Effector memory CD8-positive, alpha-beta T cell (primary cell): ENCODE data around the gene SCN5A.

Experiments
- ATAC-seq: fragments of 150-1000 bp; cut with Tn5 transposase; replicated peaks from 2 replicates; pipeline ENCODE4 v1.10.0; 2021; ENCODE audit warnings: mild to moderate bottlenecking, moderate library complexity
- DNase-seq, 3 experiments: peaks; one replicate each; pipeline ENCODE4 v3.0.0; 2021
- H3K27ac Mint-ChIP-seq, 2 donors: one replicate each; pipeline ENCODE4 v1.8.0; 2022; ENCODE audit warnings: mild to moderate bottlenecking in 2 of 2, mixed read lengths in 2 of 2, moderate library complexity in 2 of 2
- H3K27me3 Mint-ChIP-seq, 2 donors: one replicate each; pipeline ENCODE4 v1.8.0; 2022; ENCODE audit warnings: mixed read lengths in 2 of 2
- H3K36me3 Mint-ChIP-seq: one replicate; pipeline ENCODE4 v1.8.0; 2022; ENCODE audit warnings: mild to moderate bottlenecking, moderate library complexity, mixed read lengths; ENCODE audit not compliant: insufficient read depth
- H3K4me1 Mint-ChIP-seq, 2 donors: one replicate each; pipeline ENCODE4 v1.8.0; 2022; ENCODE audit warnings: low read depth in 2 of 2, mixed read lengths in 2 of 2
- H3K4me3 Mint-ChIP-seq, 2 donors: one replicate each; pipeline ENCODE4 v1.8.0; 2022; ENCODE audit warnings: mild to moderate bottlenecking in 2 of 2, mixed read lengths in 2 of 2, moderate library complexity in 2 of 2
- H3K9me3 Mint-ChIP-seq, 2 donors: one replicate each; pipeline ENCODE4 v1.8.0; 2022; ENCODE audit warnings: mixed read lengths in 2 of 2

Gene SCN5A

DNA sequence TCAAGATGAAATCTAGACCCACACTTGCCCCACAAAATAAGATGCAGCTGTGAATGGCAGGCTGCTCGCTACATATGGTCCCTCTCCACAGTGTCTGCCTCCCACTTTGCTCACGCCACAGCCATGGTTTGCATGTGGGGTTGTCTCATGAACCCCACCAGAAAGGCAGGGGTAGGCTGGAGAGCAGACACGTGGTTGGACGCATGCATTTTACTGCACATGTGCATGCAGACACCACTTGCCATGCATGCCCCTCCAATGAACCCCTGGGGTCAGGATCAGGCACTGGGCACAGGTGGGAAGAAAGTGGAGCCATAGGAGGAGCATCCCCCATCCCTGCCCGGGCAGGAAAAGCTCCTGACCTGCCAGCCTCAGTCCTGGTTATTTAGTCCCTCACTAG is 20.7 kb downstream of the SCN5A start:
- no peak for ATAC-seq

DNA sequence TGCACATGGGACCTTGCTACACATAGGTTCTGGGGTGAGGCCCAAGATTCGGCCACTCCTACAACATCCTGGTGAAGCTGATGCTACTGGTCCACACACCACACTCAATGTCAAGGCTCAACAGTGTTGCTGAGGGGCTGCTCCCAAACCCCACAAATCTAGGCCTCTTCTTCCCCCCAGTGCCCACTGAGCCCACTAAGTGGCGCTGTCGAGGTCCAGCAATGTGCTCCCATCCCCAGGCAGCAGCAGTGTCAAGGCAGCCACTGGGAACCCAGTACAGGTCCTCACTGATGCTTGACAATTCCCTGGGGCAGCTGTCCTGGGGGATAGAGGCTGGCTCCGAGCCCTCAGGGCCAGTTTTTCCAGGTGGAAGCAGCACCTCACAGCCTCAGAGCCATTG is 21.5 kb downstream of the SCN5A start:
- Mint-ChIP-seq H3K36me3 (peaks cover 3% of the 10 kb centered on the region), H3K9me3 (no peaks in the 10 kb centered on the region), H3K27ac (no peak overlapping the region), H3K4me3 (no peak overlapping the region), H3K27me3 (peaks cover 14 to 42% of the 10 kb centered on the region in 2 donors), H3K4me1 (no peaks in the 10 kb centered on the region)
- ATAC-seq (no peak), DNase-seq (no peak)

More for the DNA sequence above, 20.7 kb downstream of the SCN5A start:
- Mint-ChIP-seq H3K9me3 (no peaks in the 10 kb centered on the region), H3K27me3 (peaks cover 12 to 40% of the 10 kb centered on the region in 2 donors), H3K27ac (no peak overlapping the region), H3K4me1 (peaks cover 0 to 1% of the 10 kb centered on the region in 2 donors), H3K4me3 (no peak overlapping the region), H3K36me3 (no peaks in the 10 kb centered on the region)
- DNase-seq: no peak

DNA sequence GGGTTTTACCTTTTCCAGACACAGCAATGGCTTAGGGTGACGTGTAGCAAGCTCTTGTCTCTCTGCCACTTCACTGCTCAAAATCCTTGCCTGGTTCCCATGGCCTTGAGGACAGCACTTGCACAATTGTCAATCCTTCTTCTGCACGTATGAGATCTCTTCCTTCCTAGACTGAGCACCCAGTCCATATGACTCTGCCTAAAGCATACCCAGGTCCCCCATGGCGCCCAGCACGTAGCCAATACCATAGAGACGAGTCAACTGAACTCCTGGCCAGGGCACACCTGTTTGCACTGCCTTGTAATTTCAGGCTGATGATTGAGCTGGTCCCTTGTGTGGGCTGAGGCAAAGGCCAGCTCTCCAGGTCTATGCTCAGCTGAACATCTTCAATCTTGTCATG is 23.3 kb downstream of the SCN5A start:
- H3K9me3 Mint-ChIP-seq: no peaks in the 10 kb centered on the region
- peaks cover 7 to 24% of the 10 kb centered on the region in 2 donors for H3K27me3 Mint-ChIP-seq
- H3K4me1 Mint-ChIP-seq: no peaks in the 10 kb centered on the region
- ATAC-seq (no peak), DNase-seq (no peak)
- peaks cover 4% of the 10 kb centered on the region for H3K36me3 Mint-ChIP-seq
- no peak overlapping the region for H3K4me3 Mint-ChIP-seq
- H3K27ac Mint-ChIP-seq: no peak overlapping the region

DNA sequence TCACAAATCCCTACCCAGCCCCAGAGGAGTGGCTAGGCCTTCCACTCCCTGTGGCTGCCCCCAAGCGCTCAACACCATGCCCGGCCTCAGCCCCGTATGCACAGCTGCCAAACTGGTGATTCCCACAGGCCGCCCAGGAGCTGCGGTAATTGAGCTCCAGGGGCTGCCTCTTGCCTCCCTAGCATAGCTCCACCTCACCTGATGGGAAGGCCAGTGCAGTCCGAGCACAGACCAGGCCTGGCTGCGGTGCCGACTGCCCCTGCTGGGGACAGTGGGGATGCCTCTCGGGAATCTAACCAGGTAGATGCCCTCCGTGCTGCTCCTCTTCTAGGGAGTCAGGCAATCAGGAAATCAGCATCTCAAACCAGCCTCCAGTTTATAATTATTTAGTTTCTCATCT is 25.9 kb downstream of the SCN5A start:
- H3K4me1 Mint-ChIP-seq: no peaks in the 10 kb centered on the region
- H3K9me3 Mint-ChIP-seq: no peaks in the 10 kb centered on the region
- no peak overlapping the region for H3K27ac Mint-ChIP-seq
- no peak for ATAC-seq
- H3K27me3 Mint-ChIP-seq: peaks cover 9 to 12% of the 10 kb centered on the region in 2 donors
- H3K4me3 Mint-ChIP-seq: no peak overlapping the region
- no peak for DNase-seq
- peaks cover 4% of the 10 kb centered on the region for H3K36me3 Mint-ChIP-seq

DNA sequence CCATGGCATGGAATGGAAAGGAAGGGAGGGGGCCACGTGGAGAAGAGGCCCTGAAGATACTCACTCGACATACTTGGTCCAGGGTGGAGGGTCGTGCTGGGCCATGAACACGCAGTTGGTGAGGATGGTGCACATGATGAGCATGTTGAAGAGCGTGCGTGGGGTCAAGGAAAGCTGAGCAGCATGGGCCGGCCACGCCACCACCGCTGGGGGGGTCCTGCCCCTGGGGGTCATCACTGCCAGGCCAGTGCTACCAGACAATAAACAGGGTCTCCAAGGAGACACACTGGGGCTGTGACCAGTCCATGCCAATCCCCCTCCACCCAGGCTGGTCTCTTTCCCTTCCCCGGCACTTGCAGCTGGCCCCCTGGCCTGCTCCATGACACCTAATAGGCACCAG is 27.2 kb downstream of the SCN5A start:
- H3K36me3 Mint-ChIP-seq: peaks cover 4% of the 10 kb centered on the region
- H3K9me3 Mint-ChIP-seq: no peaks in the 10 kb centered on the region
- peaks cover 9 to 21% of the 10 kb centered on the region in 2 donors for H3K27me3 Mint-ChIP-seq
- H3K4me3 Mint-ChIP-seq: no peak overlapping the region
- no peaks in the 10 kb centered on the region for H3K4me1 Mint-ChIP-seq
- no peak for ATAC-seq
- H3K27ac Mint-ChIP-seq: no peak overlapping the region
- no peak for DNase-seq

- Mint-ChIP-seq H3K4me3 (no peak overlapping the region), H3K4me1 (no peaks in the 10 kb centered on the region), H3K27me3 (peaks cover 9 to 29% of the 10 kb centered on the region in 2 donors), H3K9me3 (no peaks in the 10 kb centered on the region), H3K36me3 (peaks cover 7% of the 10 kb centered on the region), H3K27ac (no peak overlapping the region)
- ATAC-seq: no peak
- no peak for DNase-seq
Measured at GRCh38 chr3:38620236-38620635, 29.3 kb downstream of the SCN5A start.

GRCh38 chr3:38618343-38618742 is 31.1 kb downstream of the SCN5A start:
- Mint-ChIP-seq H3K9me3 (no peaks in the 10 kb centered on the region), H3K27me3 (peaks cover 9 to 23% of the 10 kb centered on the region in 2 donors), H3K4me3 (no peak overlapping the region), H3K4me1 (no peaks in the 10 kb centered on the region), H3K36me3 (peaks cover 7% of the 10 kb centered on the region), H3K27ac (no peak overlapping the region)
- ATAC-seq (no peak), DNase-seq (no peak)

- no peak for DNase-seq
- no peaks in the 10 kb centered on the region for H3K4me1 Mint-ChIP-seq
- peaks cover 3% of the 10 kb centered on the region for H3K36me3 Mint-ChIP-seq
- no peak for ATAC-seq
- no peak overlapping the region for H3K27ac Mint-ChIP-seq
- no peak overlapping the region for H3K4me3 Mint-ChIP-seq
- H3K27me3 Mint-ChIP-seq: peaks cover 4 to 19% of the 10 kb centered on the region in 2 donors
- H3K9me3 Mint-ChIP-seq: no peaks in the 10 kb centered on the region
Measured at GRCh38 chr3:38617586-38617985, 31.9 kb downstream of the SCN5A start.

- H3K4me3 Mint-ChIP-seq: no peak overlapping the region
- DNase-seq: no peak
- ATAC-seq: no peak
- no peaks in the 10 kb centered on the region for H3K9me3 Mint-ChIP-seq
- no peak overlapping the region for H3K27ac Mint-ChIP-seq
- peaks cover 4 to 19% of the 10 kb centered on the region in 2 donors for H3K27me3 Mint-ChIP-seq
- no peaks in the 10 kb centered on the region for H3K4me1 Mint-ChIP-seq
- peaks cover 3% of the 10 kb centered on the region for H3K36me3 Mint-ChIP-seq
Measured at GRCh38 chr3:38617137-38617536, 32.4 kb downstream of the SCN5A start.

DNA sequence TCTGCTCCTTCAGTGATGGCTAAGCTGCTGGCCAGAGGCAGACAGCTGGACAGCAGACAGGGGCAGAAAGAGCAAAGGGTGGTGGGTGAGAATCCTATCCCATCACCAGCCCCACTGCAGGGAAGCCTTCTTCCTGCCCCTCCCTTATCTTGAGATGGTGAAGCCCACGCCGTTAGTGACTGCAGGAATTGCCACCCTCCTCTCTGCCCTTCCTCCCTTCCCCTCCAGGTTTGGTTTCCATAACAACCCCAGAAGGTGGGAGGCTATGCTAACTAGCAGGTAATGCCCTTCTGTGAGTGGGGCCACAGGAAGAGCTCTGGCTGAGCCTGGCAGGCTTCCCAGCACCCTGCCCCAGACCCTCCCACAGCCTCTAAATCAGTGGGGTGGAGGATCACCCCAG is 32.8 kb downstream of the SCN5A start:
- no peaks in the 10 kb centered on the region for H3K9me3 Mint-ChIP-seq
- no peak for ATAC-seq
- peaks cover 4 to 19% of the 10 kb centered on the region in 2 donors for H3K27me3 Mint-ChIP-seq
- no peak for DNase-seq
- H3K4me3 Mint-ChIP-seq: no peak overlapping the region
- H3K27ac Mint-ChIP-seq: no peak overlapping the region
- peaks cover 3% of the 10 kb centered on the region for H3K36me3 Mint-ChIP-seq
- H3K4me1 Mint-ChIP-seq: no peaks in the 10 kb centered on the region

DNA sequence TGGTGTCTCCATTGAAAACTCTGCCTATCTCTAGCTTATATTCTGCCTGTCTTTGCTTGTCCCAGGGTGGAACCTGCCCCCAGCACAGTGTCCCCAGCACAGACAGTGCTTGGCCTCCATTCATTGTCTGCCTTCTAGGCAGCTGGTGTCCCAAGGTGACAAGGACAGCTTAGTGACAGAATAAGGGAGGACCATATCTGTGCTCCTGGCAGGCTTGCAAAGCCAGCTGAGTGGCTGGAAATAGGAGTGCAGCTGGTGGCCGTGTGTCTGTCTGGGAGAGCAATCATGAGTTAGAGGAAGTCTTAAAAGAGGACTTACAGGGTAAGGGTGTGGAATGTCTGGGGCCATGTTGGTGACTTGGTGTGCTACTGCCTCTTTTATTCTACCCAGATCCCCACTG is 33.4 kb downstream of the SCN5A start:
- DNase-seq: no peak
- Mint-ChIP-seq H3K4me3 (no peak overlapping the region), H3K27ac (no peak overlapping the region), H3K9me3 (no peaks in the 10 kb centered on the region), H3K4me1 (no peaks in the 10 kb centered on the region), H3K36me3 (peaks cover 3% of the 10 kb centered on the region), H3K27me3 (peaks cover 2 to 19% of the 10 kb centered on the region in 2 donors)
- ATAC-seq: no peak

DNA sequence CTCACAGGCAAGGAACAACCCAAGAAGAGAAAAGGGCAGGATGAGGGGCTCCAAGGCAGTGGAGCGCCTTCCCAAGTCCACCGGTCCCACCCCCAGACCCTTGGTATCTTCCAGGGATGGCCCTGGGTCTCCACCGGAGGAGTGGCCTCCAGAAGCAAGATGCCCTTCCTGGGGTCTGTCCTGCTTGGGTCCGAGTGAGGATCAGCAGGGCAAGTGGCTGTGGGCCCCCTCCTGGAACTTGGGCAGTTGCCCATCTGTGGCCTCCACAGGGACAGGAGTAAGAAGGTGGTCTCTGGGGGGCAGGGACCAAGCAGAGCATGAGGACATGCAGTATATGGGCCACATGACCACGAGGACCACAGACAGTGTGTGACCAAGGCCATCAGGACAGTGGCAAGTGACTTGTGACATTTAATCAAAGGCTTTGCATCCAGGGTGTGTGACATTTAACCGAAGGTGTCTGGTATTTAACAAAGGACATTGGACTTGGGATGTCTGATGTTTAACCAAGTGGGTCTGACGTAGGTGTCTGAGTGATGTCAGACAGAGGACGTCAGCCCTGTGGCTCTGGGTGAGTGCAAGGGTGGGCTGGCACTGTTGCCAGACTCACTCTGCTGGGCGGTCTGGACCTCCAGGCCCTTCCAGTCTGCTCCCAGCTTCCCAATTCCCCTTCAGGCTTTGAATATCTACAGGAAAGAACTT is 34.7 kb downstream of the SCN5A start:
- Mint-ChIP-seq H3K27me3 (peaks cover 0 to 30% of the 10 kb centered on the region in 2 donors), H3K36me3 (peaks cover 4% of the 10 kb centered on the region), H3K9me3 (no peaks in the 10 kb centered on the region), H3K4me3 (no peak overlapping the region), H3K27ac (no peak overlapping the region), H3K4me1 (no peaks in the 10 kb centered on the region)
- DNase-seq: no peak
- ATAC-seq: no peak

GRCh38 chr3:38614091-38614490 is 35.4 kb downstream of the SCN5A start:
- Mint-ChIP-seq H3K27me3 (peaks cover 0 to 37% of the 10 kb centered on the region in 2 donors), H3K9me3 (no peaks in the 10 kb centered on the region), H3K4me1 (no peaks in the 10 kb centered on the region), H3K4me3 (no peak overlapping the region), H3K36me3 (peaks cover 6% of the 10 kb centered on the region), H3K27ac (no peak overlapping the region)
- ATAC-seq: no peak
- DNase-seq: no peak

- peaks cover 0 to 40% of the 10 kb centered on the region in 2 donors for H3K27me3 Mint-ChIP-seq
- ATAC-seq: no peak
- no peak overlapping the region for H3K4me3 Mint-ChIP-seq
- no peak for DNase-seq
- H3K9me3 Mint-ChIP-seq: no peaks in the 10 kb centered on the region
- no peaks in the 10 kb centered on the region for H3K4me1 Mint-ChIP-seq
- no peak overlapping the region for H3K27ac Mint-ChIP-seq
- peaks cover 6% of the 10 kb centered on the region for H3K36me3 Mint-ChIP-seq
Measured at GRCh38 chr3:38613426-38613825, 36.1 kb downstream of the SCN5A start.
